ENCODE results near the gene LGI4.

LGI4 gene

DNA sequence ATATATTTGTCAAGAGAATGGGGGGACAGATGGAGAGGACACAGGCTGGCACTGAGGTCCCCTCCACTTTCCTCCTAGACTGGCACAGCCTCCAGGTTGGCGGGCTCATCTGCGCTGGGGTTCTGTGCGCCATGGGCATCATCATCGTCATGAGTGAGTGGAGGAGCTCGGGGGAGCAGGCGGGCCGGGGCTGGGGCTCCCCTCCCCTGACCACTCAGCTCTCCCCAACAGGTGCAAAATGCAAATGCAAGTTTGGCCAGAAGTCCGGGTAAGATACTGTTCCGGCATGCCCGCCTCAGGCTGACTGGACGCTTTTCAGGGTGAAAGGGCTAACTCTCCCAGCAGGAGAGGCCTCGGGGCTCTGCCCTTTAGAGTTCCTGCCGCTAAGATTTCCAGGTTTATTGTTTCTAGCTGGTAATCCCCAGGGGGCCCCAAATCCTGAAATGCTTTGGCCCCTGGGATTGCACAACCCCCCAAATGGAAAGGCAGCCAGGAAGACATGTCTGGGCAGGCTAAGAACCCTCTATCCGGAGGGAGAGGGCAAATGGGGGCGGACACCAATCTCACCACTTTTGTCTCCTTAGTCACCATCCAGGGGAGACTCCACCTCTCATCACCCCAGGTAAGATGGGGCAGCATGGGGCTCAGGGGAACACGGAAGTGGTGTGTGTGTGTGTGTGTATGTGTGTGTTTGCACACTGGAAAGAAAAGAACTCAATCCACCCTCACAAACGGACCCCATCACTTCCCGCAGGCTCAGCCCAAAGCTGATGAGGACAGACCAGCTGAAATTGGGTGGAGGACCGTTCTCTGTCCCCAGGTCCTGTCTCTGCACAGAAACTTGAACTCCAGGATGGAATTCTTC lies 11.9 kb downstream of the LGI4 start:
- no peak for DNase-seq

- DNase-seq: no peak
Measured at GRCh38 chr19:35120898-35121297, 14.0 kb downstream of the LGI4 start.

- DNase-seq: no peak
Measured at GRCh38 chr19:35120492-35120891, 14.4 kb downstream of the LGI4 start.

DNA sequence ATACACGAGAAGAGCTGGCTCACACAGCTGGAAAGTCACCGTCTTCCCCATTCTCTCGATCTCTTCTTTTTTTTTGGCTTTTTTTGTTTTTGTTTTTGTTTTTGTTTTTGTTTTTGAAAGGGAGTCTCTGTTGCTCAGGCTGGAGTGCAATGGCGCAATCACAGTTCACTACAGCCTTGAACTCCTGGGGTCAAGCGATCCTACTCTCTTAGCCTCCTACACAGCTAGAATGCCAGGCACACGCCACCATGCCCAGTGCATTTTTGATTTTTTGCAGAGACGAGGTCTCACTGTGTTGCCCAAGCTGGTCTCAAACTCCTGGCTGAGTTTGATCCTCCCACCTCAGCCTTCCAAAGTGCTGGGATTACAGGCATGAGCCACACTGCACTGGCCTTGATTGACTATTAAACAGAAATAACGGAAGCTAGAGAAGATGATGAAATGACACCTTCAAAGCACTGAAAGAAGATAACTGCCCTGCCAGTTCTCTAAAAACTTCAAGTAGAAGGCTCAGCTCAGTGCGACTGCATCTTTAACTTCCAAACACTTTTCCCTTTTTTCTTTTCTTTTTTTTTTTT lies 15.2 kb downstream of the LGI4 start:
- DNase-seq: no peak

- DNase-seq: no peak
Measured at GRCh38 chr19:35119091-35119490, 15.8 kb downstream of the LGI4 start.

DNA sequence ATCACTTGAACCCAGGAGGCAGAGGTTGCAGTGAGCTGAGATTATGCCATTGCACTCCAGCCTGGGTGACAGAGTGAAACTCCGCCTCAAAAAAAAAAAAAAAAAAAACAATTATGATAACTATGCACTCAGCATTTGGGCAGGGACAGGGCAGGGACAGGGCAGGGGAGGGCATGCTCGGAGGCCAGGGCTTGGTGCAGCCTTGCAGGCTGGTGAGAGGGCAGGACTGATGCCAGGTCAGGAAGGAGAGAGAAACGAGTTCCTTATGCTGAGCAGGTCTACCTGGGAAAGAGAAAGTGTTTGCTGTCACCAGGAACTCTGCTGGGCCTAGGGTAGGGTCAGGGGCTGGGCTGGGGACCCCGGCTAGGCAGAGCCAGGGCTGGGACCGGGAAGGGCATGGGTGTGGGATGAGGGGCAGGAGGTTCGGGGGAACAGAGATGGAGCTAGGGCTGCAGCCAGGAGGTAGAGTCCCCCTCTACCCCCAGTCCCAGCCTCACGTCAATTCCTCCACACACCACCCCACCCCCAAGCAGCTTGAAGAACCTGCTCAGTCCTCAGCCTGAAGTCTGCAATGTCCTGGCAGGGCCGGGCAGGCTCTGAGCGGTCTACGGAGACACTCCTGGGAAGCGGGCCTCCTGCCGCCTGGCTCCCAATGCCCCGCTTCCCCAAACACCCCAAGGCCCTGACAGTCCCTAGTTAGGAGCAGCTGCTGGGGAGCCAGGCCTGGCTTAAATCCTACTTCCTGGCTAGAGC lies 16.4 kb downstream of the LGI4 start:
- DNase-seq: no peak

DNA sequence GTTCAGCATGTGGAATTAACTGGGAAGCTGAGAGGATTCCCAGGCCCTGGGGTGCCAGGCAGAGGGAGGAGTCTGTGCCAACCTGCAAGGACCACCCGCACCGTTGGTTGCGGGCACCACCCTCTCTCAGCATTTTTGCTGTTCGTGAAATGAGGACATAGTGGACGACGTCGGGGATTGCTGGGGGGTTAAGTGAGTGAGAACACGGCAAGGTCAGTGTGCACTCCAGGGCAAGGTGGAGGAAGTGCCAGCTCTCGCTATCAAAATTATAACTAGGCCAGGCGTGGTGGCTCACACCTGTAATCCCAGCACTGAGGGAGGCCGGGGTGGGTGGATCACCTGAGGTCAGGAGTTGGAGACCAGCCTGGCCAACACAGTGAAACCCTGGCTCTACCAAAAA lies 17.1 kb downstream of the LGI4 start:
- no peak for DNase-seq

DNA sequence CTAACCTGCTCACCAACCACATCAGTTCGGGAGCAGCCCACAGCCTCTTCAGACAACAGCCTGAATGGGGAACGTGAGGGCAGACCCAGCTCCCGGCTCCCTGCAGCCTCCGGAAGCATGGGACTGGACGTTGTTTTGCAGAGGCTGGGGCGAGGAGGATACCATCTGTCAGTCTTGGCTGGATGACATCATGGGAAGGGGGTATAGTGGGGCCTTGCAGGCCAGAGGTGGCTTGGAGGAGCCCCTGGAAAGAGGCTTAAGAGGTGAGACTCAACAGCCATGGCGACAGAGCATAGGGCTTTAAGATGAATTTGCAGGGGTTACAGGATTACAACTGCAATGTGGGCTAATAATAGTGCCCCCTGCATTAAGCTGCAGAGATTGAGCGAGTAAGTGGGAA lies 17.7 kb downstream of the LGI4 start:
- DNase-seq: no peak

DNA sequence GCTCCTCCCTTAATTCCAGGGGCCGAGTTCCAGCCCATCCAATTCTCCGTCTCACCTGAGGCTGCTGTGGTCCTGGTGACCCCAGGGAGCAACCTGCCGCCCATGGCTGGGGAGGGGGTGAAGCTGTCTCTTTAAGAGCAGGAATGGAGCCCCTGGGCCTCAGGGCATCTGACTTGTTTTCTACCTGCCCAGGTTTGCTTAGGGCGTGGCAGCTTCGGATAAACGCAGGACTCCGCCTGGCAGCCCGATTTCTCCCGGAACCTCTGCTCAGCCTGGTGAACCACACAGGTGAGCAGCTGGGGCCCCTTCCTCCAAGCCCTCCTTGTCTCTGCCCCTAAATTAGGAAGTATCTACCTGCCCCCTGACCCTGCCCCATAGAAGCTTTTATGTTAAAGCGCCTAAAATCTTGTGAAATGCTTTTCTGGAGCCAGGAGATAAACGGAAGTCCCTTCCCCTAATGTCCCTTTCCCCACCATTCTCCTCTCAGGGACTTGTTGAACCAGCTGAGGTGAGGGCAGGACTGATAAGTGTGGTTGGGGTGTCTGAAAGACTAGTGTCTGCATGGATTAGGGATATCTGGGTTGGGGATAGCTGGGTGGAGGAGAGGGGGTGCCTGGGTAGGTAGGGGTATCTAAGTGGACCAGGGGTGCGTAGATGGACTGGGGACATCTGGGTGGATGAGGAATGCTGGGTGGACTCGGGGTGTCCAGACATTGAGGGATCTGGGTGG lies 18.6 kb downstream of the LGI4 start:
- no peak for DNase-seq

GRCh38 chr19:35115177-35115951 lies 19.5 kb downstream of the LGI4 start, which contains the start of gene FXYD3:
Gene FXYD3 (plus strand): TSS chr19:35115823. CDS start chr19:35119377, 3,554 bp downstream.
- no peak for DNase-seq

DNA sequence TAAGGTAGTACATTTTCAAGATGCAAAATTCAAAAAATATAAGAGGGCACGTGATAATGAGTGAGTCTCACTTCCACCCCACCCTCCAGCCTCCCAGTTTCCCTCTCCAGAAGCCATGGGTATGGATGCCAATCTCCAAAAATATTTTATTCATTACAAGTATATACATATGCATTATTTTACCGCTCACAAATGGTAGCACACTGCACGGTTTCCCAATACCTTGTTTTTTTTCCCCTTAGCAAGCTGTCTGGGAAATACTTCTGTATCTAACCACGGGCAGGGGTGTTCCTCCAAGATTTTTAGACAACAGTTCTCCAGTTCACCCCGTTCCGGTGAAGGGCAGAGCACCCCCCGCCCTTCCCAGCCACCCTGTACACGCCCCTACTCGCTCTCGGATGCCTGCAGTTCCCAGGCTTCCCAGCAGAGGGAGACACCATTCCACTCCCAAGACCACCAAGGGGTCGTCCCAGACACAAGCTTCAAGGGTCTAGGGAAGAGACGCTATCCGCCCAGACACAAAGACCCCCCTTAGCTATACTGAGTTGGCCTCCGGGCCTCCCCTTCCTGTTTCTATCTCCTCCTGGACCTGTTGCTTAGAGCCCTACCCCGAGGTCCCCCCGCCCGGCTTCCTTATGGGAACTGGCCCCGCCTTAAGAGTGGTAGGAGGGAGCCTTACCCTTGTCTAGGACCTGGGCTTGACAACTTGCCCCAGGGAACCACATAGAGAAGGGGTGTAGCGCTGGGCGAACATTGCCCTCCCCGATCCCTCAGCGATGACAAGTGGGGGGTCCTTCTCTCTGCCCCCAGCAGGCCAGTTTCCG lies 20.3 kb downstream of the LGI4 start:
- DNase-seq: peak; percentile 62 to 69

DNA sequence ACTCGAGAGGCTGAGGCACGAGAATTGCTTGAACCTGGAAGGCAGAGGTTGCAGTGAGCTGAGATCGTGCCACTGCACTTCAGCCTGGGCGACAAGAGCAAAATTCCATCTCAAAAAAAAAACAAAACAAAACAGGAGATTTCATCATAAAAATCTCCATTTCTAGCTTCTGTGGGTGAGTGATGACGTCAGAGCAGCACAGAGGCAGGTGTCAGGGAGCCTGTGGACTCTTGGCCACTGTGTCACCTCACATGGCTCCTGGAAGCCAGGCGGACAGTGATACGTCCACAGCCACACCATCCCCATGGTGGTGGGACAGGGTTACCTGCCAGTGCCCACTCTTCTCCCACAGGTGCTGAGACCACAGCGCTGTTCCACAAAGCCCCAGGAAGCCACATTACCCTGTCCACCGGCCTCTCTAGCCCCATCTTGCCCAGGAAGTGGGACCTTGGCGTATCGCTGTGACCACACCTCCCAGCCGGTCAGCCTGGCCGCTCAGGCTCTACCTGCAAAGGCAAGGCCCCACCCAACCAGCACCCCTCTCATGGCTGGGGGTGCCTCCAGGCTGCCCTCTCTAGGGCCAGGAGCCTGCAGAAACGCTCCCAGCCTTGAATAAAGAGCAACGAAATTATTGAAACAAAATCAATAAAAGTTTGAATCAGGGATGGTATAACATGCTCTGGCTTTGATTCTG lies 21.7 kb downstream of the LGI4 start:
- DNase-seq: no peak

DNA sequence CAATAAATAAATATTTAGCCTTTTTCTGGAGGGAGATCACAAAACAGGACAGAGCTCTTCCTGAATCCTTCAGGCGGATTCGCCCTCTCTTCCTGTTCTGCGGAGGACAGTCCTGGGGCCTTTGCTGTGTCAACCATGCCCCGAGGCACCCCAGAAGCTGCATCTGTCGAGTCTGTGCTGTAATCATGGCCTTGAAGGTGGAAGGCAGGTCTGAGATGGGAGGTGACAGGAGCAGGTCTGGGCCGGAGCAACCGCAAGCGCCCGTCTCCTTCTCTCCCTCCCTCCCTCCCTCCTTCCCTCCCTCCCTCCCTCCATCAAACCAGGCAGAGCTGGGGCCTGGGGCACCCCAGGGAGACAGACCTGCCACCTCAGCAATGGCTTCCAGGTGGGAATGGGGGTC lies 23.9 kb downstream of the LGI4 start:
- no peak for DNase-seq

DNA sequence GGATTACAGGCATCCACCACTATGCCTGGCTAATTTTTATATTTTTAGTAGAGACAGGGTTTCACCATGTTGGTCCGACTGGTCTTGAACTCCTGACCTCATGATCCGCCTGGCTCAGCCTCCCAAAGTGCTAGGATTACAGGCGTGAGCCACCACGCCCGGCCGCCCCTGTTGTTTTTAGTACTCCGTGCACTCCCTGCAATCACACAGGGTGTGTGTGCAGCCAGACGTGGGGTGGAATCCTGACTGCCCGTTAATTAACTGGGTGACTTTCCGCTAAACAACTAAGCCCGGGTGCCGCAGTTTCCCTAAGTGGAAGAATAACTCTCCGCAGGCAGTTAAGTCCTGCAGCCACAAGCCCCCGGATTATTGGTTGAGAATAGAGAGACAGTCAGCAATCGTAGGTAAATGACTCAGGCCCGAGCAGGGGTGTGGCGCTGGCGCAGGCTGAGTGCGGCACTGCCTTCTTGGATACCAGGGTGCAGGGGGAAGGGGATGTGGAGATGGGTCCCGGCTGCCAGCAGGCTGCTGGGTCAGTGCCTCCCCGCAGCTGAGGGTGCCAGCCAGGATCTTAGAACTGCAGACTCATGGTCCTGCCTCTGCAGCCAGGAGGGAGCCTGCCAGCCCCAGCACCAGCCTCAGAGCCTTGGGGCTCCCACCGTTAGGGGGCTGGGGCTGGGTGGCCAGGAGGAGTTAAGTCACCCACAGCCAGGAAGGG lies 25.3 kb downstream of the LGI4 start:
- no peak for DNase-seq

DNA sequence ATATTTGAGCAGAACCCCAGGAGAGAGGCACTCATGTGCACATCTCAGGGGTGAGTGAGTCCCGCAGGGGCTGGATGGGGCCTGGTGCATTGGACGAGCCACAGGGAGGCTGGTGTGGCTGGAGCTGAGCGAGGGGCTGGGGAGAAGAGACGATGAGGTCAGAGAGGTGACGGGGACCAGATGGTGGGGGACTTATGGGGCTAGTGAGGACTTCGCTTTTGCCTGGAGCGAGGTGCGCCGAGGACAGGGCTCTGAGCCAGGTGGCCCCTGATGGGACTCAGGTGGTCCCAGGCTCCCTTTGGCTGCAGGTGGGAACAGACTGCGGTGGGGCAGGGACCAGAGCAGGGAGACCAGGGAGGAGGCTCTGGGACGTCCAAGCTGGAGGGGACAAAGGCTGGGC lies 26.1 kb downstream of the LGI4 start:
- no peak for DNase-seq

- no peak for DNase-seq
Measured at GRCh38 chr19:35107545-35107944, 27.3 kb downstream of the LGI4 start.

GRCh38 chr19:35106898-35107541 lies 27.8 kb downstream of the LGI4 start:
- DNase-seq: no peak

GRCh38 chr19:35106291-35106583 lies 28.6 kb downstream of the LGI4 start:
- DNase-seq: no peak

DNA sequence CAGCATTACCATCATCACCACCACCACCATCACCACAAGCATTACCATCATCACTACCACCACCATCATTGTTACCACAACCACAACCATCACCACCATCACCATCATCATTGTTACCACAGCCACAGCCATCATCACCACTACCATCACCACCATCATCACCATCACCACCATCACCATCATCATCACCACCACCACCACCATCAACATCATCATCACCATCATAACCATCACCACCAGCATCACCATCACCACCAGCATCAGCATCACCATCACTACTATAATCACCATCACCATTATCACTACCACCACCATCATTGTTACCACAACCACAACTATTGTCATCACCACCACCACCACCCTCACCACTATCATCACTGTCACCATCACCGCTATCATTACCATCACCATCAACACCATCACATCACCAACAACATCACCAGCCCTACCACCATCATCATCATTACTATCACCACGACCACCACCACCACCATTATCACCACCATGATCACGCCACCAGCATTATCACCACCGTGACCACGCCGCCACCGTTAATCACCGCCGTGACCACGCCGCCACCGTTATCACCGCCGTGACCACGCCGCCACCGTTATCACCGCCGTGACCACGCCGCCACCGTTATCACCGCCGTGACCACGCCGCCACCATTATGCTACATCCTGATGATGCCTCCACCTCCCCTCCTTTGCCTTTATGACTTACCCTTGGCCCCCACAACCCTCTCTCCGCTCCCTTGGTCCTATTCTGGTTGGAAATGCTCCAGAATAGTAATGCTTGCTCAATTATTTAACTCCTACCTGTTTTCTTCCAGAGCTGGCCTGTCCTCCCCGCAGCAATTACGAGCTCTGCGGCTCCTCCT lies 29.2 kb downstream of the LGI4 start:
- DNase-seq: no peak
